K562 (cell line): ENCODE data around the gene GPR78. TPM values are rescaled to one million over a fixed set of nuclear protein-coding genes. Genes with fewer than 3 reads are reported as not detected.

Source experiments
- E2F8 ChIP-seq: fragments of 450-650 bp; IDR thresholded peaks from 2 replicates; pipeline ENCODE4 v1.7.1; 2018; ENCODE audit warnings: mild to moderate bottlenecking, low read depth; ENCODE audit not compliant: partially characterized antibody
- ETV5 ChIP-seq: sonication (generic); formaldehyde crosslinking; IDR thresholded peaks from 2 replicates; pipeline ENCODE4 v1.4.0; 2020; ENCODE audit warnings: low read depth, mild to moderate bottlenecking, missing genetic modification reagents
- HMG20B ChIP-seq: fragments of 250-450 bp; sonication (Bioruptor Pico); IDR thresholded peaks from 2 replicates; pipeline ENCODE4 v1.5.0; 2021; ENCODE audit warnings: mild to moderate bottlenecking
- LARP7 ChIP-seq: fragments of 450-650 bp; IDR thresholded peaks from 2 replicates; pipeline ENCODE4 v1.6.1; 2016
- NFE2 ChIP-seq: IDR thresholded peaks from 2 replicates; pipeline ENCODE4 v1.6.1; 2014; ENCODE audit warnings: antibody characterized with exemption, low read depth
- TCF3 ChIP-seq: sonication (generic); formaldehyde crosslinking; IDR thresholded peaks from 2 replicates; pipeline ENCODE4 v1.4.0; 2020; ENCODE audit warnings: mild to moderate bottlenecking, missing genetic modification reagents
- TCFL5 ChIP-seq: fragments of 250-450 bp; sonication (Bioruptor Pico); conservative IDR thresholded peaks from 2 replicates; pipeline ENCODE4 v1.6.1; 2021; ENCODE audit warnings: mild to moderate bottlenecking, moderate library complexity, matching md5 sums
- TOE1 ChIP-seq, 2 experiments: fragments of 450-650 bp in 1 of 2; sonication (generic) in 1 of 2; formaldehyde crosslinking in 1 of 2; IDR thresholded peaks; 2 replicates each; pipeline versions ENCODE4 v1.7.1 to v1.8.0; 2016 to 2022; ENCODE audit warnings: borderline replicate concordance in 2 of 2, mild to moderate bottlenecking in 2 of 2, antibody characterized with exemption in 1 of 2, inconsistent platforms in 1 of 2, low read depth in 1 of 2, missing genetic modification reagents in 1 of 2, moderate library complexity in 1 of 2
- ZBTB12 ChIP-seq: fragments of 250-450 bp; sonication (Bioruptor Pico); IDR thresholded peaks from 2 replicates; pipeline ENCODE4 v1.4.0; 2020
- ZBTB33 ChIP-seq: sonication (generic); formaldehyde crosslinking; IDR thresholded peaks from 2 replicates; pipeline ENCODE4 v1.8.1; 2023; ENCODE audit warnings: mild to moderate bottlenecking, missing genetic modification reagents
- ZEB2 ChIP-seq: fragments of 450-650 bp; IDR thresholded peaks from 2 replicates; pipeline ENCODE4 v1.6.1; 2016
- ZNF449 ChIP-seq: fragments of 250-450 bp; sonication (Bioruptor Pico); IDR thresholded peaks from 2 replicates; pipeline ENCODE4 v1.8.0; 2022; ENCODE audit warnings: moderate library complexity, mild to moderate bottlenecking, inconsistent platforms
- ZNF518B ChIP-seq: fragments of 250-450 bp; sonication (Bioruptor Pico); IDR thresholded peaks from 2 replicates; pipeline ENCODE4 v1.5.0; 2021; ENCODE audit warnings: mild to moderate bottlenecking, moderate library complexity
- ZNF740 ChIP-seq, 3 experiments: fragments of 200-800 bp in 1 of 3; sonication (Bioruptor generic) in 1 of 3; sonication (generic) in 1 of 3; formaldehyde crosslinking in 1 of 3; IDR thresholded peaks; 2 replicates each; pipeline versions ENCODE4 v1.6.1 to v1.8.0; 2016 to 2022; ENCODE audit warnings: mild to moderate bottlenecking in 2 of 3, missing compliant biosample characterization in 2 of 3, missing genetic modification characterization in 2 of 3, missing genetic modification reagents in 1 of 3
- polyA plus RNA-seq, 8 experiments: library from polyadenylated mRNA; depleted of rRNA in 4 of 8; stranded (reverse) in 5 of 8; unstranded in 3 of 8; fragments of >200 nt; fragmentation: Nextera tagmentation in 2 of 8; fragmentation: Illumina TruSeq in 1 of 8; extraction: Ambion mirVana in 2 of 8; extraction: Trizol in 1 of 8; gene quantifications; 2 replicates each; pipeline versions ENCODE4 v1.2.1 to v1.2.3, GENCODE V29; 2011 to 2014; ENCODE audit warnings: inconsistent platforms in 1 of 8, missing spikeins in 1 of 8
- total RNA-seq, 7 experiments: library from RNA; depleted of rRNA in 6 of 7; stranded (reverse); fragments of >200 nt in 6 of 7; fragmentation: Illumina TruSeq in 2 of 7; extraction: Trizol in 2 of 7; gene quantifications; 2 replicates each; pipeline versions ENCODE4 v1.2.1 to v1.2.3, GENCODE V29; 2011 to 2021; ENCODE audit warnings: low replicate concordance in 1 of 7

GPR78 gene
- total and polyA plus RNA-seq, 9 of the 15 experiments (the other 6 are each of a cell fraction or from before 2014, with no cell fraction given), result 0.04 to 0.13 (median 0.07) TPM; not detected in 4

GRCh38 chr4:8548731-8549351 lies 31.4 kb upstream of the GPR78 start (continued):
- TF ChIP-seq ZBTB12 (CRISPR knock-in tag), result no peak
- no peak for TF ChIP-seq ZNF518B (CRISPR knock-in tag)
- no peak for TF ChIP-seq TCFL5 (CRISPR knock-in tag)
- no peak for TF ChIP-seq TOE1 (IDR thresholded peaks at IDR 0.05; ENCODE audit: borderline replicate concordance)
- TF ChIP-seq TOE1 (CRISPR knock-in tag; IDR thresholded peaks at IDR 0.05; ENCODE audit: borderline replicate concordance, low read depth), result no peak
- TF ChIP-seq HMG20B (CRISPR knock-in tag), result no peak
- TF ChIP-seq ZEB2, result peak; percentile 58; the same call in 1 of the 2 replicates
- no peak for TF ChIP-seq E2F8
- TF ChIP-seq ZNF740 (CRISPR knock-in tag; IDR thresholded peaks at IDR 0.05), result peak; percentile 73
- TF ChIP-seq ZNF740 (tag; IDR thresholded peaks at IDR 0.05), result no peak
- no peak for TF ChIP-seq ZNF449 (CRISPR knock-in tag)
- peak; percentile 93 for TF ChIP-seq ZBTB33
- TF ChIP-seq LARP7, result no peak
- no peak for TF ChIP-seq NFE2
- TF ChIP-seq TCF3 (CRISPR knock-in tag), result 0 out of 2 replicates have a peak, but pooled peaks have one; percentile 14
- TF ChIP-seq ETV5 (CRISPR knock-in tag), result no peak
